Osteoblast (primary cell): ENCODE measurements around the gene PIK3R5. TPM values are rescaled to one million over a fixed set of nuclear protein-coding genes. Genes with fewer than 3 reads are reported as not detected.

ENCODE experiments used
- DNase-seq: peaks from one replicate; pipeline ENCODE4 v3.0.0; 2011; ENCODE audit warnings: low spot score, mixed read lengths; ENCODE audit not compliant: insufficient read length; ENCODE audit errors: missing footprints
- H2AFZ ChIP-seq: 2 replicates; pipeline ENCODE4 v1.6.0; 2011; ENCODE audit warnings: mild to moderate bottlenecking, low read length
- H3K27ac ChIP-seq: 2 replicates; pipeline ENCODE4 v1.5.1; 2011; ENCODE audit warnings: mild to moderate bottlenecking, low read depth, low read length, moderate library complexity
- H3K27me3 ChIP-seq: 2 replicates; pipeline ENCODE4 v1.6.0; 2012; ENCODE audit warnings: mild to moderate bottlenecking, control low read depth, inconsistent platforms, low read length, moderate library complexity; ENCODE audit not compliant: insufficient read depth
- H3K36me3 ChIP-seq: 2 replicates; pipeline ENCODE4 v1.5.1; 2011; ENCODE audit warnings: mild to moderate bottlenecking, low read length, control low read depth, moderate library complexity; ENCODE audit not compliant: insufficient read depth
- H3K4me1 ChIP-seq: 2 replicates; pipeline ENCODE4 v1.5.1; 2011; ENCODE audit warnings: mild to moderate bottlenecking, low read length, control low read depth, moderate library complexity; ENCODE audit not compliant: insufficient read depth
- H3K4me2 ChIP-seq: 2 replicates; pipeline ENCODE4 v1.6.0; 2011; ENCODE audit warnings: mild to moderate bottlenecking, low read length; ENCODE audit not compliant: insufficient read depth
- H3K4me3 ChIP-seq: fragments of 200-600 bp; sonication (generic); 3 replicates; pipeline ENCODE4 v1.5.1; 2012; ENCODE audit warnings: mild to moderate bottlenecking, low read length, inconsistent platforms; ENCODE audit not compliant: insufficient read depth
- H3K79me2 ChIP-seq: 2 replicates; pipeline ENCODE4 v1.6.0; 2012; ENCODE audit warnings: mild to moderate bottlenecking, low read length, control low read depth, inconsistent platforms; ENCODE audit not compliant: insufficient read depth
- H3K9me3 ChIP-seq: 2 replicates; pipeline ENCODE4 v1.5.1; 2011; ENCODE audit warnings: low read depth, low read length, control low read depth
- H4K20me1 ChIP-seq: 2 replicates; pipeline ENCODE4 v1.6.0; 2012; ENCODE audit warnings: mild to moderate bottlenecking, low read length, control low read depth; ENCODE audit not compliant: insufficient read depth
- total RNA-seq: library from RNA; depleted of rRNA; stranded (reverse); fragments of >200 nt; gene quantifications from 2 replicates; pipeline ENCODE4 v1.2.3, GENCODE V29; 2012
- TF ChIP-seq, protein P1 (sequence below): IDR thresholded peaks from 2 replicates; pipeline ENCODE4 v1.5.1; 2011; ENCODE audit warnings: mild to moderate bottlenecking, low read depth, low read length, moderate library complexity; ENCODE audit errors: extremely low read depth

The PIK3R5 gene
- total RNA-seq, 1 donor, result 0.36 TPM

DNA sequence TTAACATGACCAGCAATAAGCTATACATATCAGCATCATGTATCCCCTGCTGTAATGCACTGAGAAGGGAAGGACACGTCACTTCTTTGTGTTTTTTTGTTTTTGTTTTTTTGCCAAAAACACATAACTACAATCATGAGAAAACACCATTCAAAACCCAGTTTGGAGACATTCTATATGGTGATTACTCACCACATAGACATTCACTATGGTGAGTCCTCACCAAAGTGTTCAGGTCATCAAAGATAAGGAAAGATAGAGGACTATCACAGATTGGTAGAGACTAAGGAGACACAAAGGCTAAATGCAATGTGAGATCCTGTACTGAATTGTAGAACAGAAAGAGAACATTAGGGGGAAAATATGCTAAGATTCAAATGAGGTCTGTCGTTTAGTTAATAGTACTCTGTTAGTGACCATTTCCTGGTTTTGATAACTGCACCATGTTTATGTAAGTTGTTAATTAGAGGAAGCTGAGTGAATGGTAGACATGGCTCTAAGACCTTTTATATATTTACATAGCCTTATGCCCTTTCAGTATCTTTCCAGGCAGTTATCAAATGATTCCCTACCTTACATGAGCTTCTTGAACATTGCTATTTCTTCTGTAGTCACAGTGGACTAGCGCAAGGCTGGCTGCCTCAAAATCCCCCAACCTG, 46.6 kb downstream of the PIK3R5 start:
- Histone ChIP-seq H3K4me3 (no peak overlapping the region), H3K4me1 (peaks cover 29% of the 10 kb centered on the region), H3K27me3 (no peaks in the 10 kb centered on the region), H4K20me1 (no peaks in the 10 kb centered on the region), H3K9me3 (no peaks in the 10 kb centered on the region), H3K79me2 (no peaks in the 10 kb centered on the region), H2AFZ (no peak overlapping the region), H3K36me3 (no peaks in the 10 kb centered on the region), H3K27ac (no peak overlapping the region), H3K4me2 (no peak overlapping the region)
- no peak for DNase-seq
- TF ChIP-seq, protein P1, sequence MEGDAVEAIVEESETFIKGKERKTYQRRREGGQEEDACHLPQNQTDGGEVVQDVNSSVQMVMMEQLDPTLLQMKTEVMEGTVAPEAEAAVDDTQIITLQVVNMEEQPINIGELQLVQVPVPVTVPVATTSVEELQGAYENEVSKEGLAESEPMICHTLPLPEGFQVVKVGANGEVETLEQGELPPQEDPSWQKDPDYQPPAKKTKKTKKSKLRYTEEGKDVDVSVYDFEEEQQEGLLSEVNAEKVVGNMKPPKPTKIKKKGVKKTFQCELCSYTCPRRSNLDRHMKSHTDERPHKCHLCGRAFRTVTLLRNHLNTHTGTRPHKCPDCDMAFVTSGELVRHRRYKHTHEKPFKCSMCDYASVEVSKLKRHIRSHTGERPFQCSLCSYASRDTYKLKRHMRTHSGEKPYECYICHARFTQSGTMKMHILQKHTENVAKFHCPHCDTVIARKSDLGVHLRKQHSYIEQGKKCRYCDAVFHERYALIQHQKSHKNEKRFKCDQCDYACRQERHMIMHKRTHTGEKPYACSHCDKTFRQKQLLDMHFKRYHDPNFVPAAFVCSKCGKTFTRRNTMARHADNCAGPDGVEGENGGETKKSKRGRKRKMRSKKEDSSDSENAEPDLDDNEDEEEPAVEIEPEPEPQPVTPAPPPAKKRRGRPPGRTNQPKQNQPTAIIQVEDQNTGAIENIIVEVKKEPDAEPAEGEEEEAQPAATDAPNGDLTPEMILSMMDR, result no peak

DNA sequence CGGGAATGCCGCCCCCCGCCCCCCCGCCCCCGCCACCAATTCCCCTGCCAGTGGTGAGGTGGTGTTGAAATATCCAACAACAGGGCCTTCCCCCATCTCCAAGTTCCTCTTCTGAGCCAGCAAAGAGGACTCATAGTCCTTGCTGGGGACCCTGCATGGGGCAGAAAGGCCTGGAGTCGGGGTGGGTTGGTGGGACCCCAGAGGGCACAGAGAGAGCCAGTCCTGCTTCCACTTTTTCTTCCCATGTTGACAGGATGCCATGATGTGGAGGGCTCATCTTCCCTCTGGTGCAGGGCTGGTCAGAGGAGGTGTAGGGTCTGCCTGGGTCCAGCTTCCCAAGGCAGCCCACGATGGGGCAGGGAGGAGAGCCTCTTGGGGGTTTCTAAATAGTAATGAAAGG, 49.0 kb downstream of the PIK3R5 start:
- TF ChIP-seq, protein P1, result no peak
- peaks cover 1% of the 10 kb centered on the region for H3K27me3 ChIP-seq
- DNase-seq, result no peak
- H3K36me3 ChIP-seq, result no peaks in the 10 kb centered on the region
- H3K4me1 ChIP-seq, result peaks cover 20% of the 10 kb centered on the region
- H3K4me3 ChIP-seq, result no peak overlapping the region
- no peaks in the 10 kb centered on the region for H4K20me1 ChIP-seq
- no peak overlapping the region for H3K4me2 ChIP-seq
- no peak overlapping the region for H3K27ac ChIP-seq
- H3K79me2 ChIP-seq, result no peaks in the 10 kb centered on the region
- no peaks in the 10 kb centered on the region for H3K9me3 ChIP-seq
- no peak overlapping the region for H2AFZ ChIP-seq

DNA sequence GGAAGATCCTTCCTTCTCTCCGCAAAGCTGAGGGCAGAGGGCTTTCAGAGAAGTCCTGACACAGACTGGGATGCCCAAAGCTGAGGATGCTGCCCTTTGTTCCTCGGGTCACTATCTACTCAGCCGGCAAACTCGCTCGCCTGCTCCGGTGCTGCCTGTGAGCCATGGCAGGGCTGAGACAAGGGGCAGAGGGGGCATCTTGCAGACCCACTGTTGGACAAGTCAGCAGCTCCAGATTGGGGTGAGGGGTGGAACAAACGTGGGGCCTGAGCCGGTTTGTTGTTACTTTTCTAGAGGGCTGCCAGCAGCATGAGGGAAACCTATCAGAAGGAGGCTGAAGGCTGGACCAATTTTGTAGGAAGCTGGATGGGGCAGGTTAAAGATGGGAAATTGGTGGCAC, 51.0 kb downstream of the PIK3R5 start:
- Histone ChIP-seq H3K79me2 (no peaks in the 10 kb centered on the region), H4K20me1 (no peaks in the 10 kb centered on the region), H3K36me3 (no peaks in the 10 kb centered on the region), H2AFZ (no peak overlapping the region), H3K27me3 (peaks cover 13% of the 10 kb centered on the region), H3K9me3 (no peaks in the 10 kb centered on the region), H3K4me2 (no peak overlapping the region), H3K4me1 (peaks cover 20% of the 10 kb centered on the region), H3K27ac (no peak overlapping the region), H3K4me3 (no peak overlapping the region)
- TF ChIP-seq, protein P1, result no peak
- DNase-seq, result peak; percentile 72

DNA sequence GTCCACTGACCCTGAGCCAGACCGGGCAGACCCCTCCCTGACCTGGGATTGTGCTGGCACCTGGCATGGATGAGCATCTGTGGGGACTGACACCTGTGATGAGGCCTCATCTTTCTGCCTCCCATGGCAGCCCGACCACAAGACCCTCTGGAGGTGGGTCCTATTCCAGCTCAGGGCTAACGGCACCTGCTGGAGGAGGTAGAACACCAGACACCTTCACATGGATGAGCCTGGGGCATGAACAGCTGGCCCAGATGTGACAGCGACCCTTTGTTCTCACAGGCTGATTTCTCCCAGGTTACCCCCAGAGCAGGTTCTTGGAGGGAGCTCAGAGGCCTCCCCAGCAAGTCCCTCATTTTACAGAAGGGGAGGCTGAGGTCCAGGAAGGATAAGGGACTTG, 51.6 kb downstream of the PIK3R5 start:
- H3K4me3 ChIP-seq, result no peak overlapping the region
- H4K20me1 ChIP-seq, result no peaks in the 10 kb centered on the region
- H3K36me3 ChIP-seq, result no peaks in the 10 kb centered on the region
- peaks cover 20% of the 10 kb centered on the region for H3K4me1 ChIP-seq
- H3K79me2 ChIP-seq, result no peaks in the 10 kb centered on the region
- H3K4me2 ChIP-seq, result no peak overlapping the region
- no peak for DNase-seq
- no peak overlapping the region for H2AFZ ChIP-seq
- H3K27ac ChIP-seq, result no peak overlapping the region
- H3K27me3 ChIP-seq, result peaks cover 15% of the 10 kb centered on the region
- TF ChIP-seq, protein P1, result no peak
- no peaks in the 10 kb centered on the region for H3K9me3 ChIP-seq
